ENCODE measurements around the gene FOXN4. TPM values are rescaled to one million over a fixed set of nuclear protein-coding genes. Genes with fewer than 3 reads are reported as not detected.
"Not testable (repeated sequence)": the region's sequence is repeated elsewhere in the genome, so short reads cannot be mapped to it uniquely, and the experiment has no call there.

Gene FOXN4
- total and polyA plus RNA-seq, 2 experiments from 2014 or later, result 0.15 to 2.5 TPM

- Histone ChIP-seq H3K27me3 (no peaks in the 10 kb centered on the region), H3K4me3 (no peak overlapping the region), H3K36me3 (no peaks in the 10 kb centered on the region), H3K9me3 (ENCODE audit: low read depth) (no peaks in the 10 kb centered on the region), H3K4me1 (ENCODE audit: low read depth) (no peaks in the 10 kb centered on the region), H3K27ac (no peak overlapping the region)
- peak in 1 of 2 donors; percentile 44 for DNase-seq (ENCODE audit: low read depth in 1 of 2, low spot score in 1 of 2)
- no peak for TF ChIP-seq CTCF (IDR thresholded peaks at IDR 0.05; ENCODE audit: low read depth, low read length)
These were observed 22.3 kb upstream of the FOXN4 start for GRCh38 chr12:109331301-109331952.

- no peak for DNase-seq (ENCODE audit: low read depth in 1 of 2, low spot score in 1 of 2)
- Histone ChIP-seq H3K4me1 (ENCODE audit: low read depth) (no peaks in the 10 kb centered on the region), H3K4me3 (no peak overlapping the region), H3K27ac (no peak overlapping the region), H3K27me3 (no peaks in the 10 kb centered on the region), H3K36me3 (no peaks in the 10 kb centered on the region), H3K9me3 (ENCODE audit: low read depth) (no peaks in the 10 kb centered on the region)
- no peak for TF ChIP-seq CTCF (IDR thresholded peaks at IDR 0.05; ENCODE audit: low read depth, low read length)
These were observed 21.5 kb upstream of the FOXN4 start for GRCh38 chr12:109330282-109331230.

GRCh38 chr12:109329686-109330085, 20.6 kb upstream of the FOXN4 start:
- H3K4me3 ChIP-seq, result no peak overlapping the region
- H3K9me3 ChIP-seq (ENCODE audit: low read depth), result no peaks in the 10 kb centered on the region
- H3K36me3 ChIP-seq, result no peaks in the 10 kb centered on the region
- TF ChIP-seq CTCF (IDR thresholded peaks at IDR 0.05; ENCODE audit: low read depth, low read length), result no peak
- no peaks in the 10 kb centered on the region for H3K4me1 ChIP-seq (ENCODE audit: low read depth)
- H3K27ac ChIP-seq, result no peak overlapping the region
- no peak for DNase-seq (ENCODE audit: low read depth in 1 of 2, low spot score in 1 of 2)
- H3K27me3 ChIP-seq, result no peaks in the 10 kb centered on the region

- TF ChIP-seq CTCF (IDR thresholded peaks at IDR 0.05; ENCODE audit: low read depth, low read length), result no peak
- no peak overlapping the region for H3K27ac ChIP-seq
- H3K4me1 ChIP-seq (ENCODE audit: low read depth), result no peaks in the 10 kb centered on the region
- H3K36me3 ChIP-seq, result no peaks in the 10 kb centered on the region
- no peaks in the 10 kb centered on the region for H3K27me3 ChIP-seq
- no peaks in the 10 kb centered on the region for H3K9me3 ChIP-seq (ENCODE audit: low read depth)
- DNase-seq (ENCODE audit: low read depth in 1 of 2, low spot score in 1 of 2), result no peak
- no peak overlapping the region for H3K4me3 ChIP-seq
These were observed 19.9 kb upstream of the FOXN4 start for GRCh38 chr12:109329003-109329402.

- H3K4me1 ChIP-seq (ENCODE audit: low read depth); DNase-seq (ENCODE audit: low read depth in 1 of 2, low spot score in 1 of 2): not testable (repeated sequence)
- H3K27me3 ChIP-seq, result peaks cover 19% of the 10 kb centered on the region
These were observed 12.2 kb upstream of the FOXN4 start for GRCh38 chr12:109321294-109321693.

More at GRCh38 chr12:109321294-109321693, 12.2 kb upstream of the FOXN4 start:
- not testable (repeated sequence) for H3K27ac ChIP-seq; H3K9me3 ChIP-seq (ENCODE audit: low read depth); H3K4me3 ChIP-seq; H3K36me3 ChIP-seq
